ENCODE results near the gene TNFRSF6B.

GRCh38 chr20:63661959-63662812 lies 34.3 kb upstream of the TNFRSF6B start:
- TF ChIP-seq CTCF (IDR thresholded peaks at IDR 0.05): no peak
- TF ChIP-seq EP300 (IDR thresholded peaks at IDR 0.05): no peak
- TF ChIP-seq POLR2A (IDR thresholded peaks at IDR 0.05): no peak
- no peak for TF ChIP-seq POLR2AphosphoS5 (IDR thresholded peaks at IDR 0.05)
